Nephron progenitor cell (in vitro differentiated cells): Measurements from ENCODE around the gene NAXE.
"Not testable (repeated sequence)": the region's sequence is repeated elsewhere in the genome, so short reads cannot be mapped to it uniquely, and the experiment has no call there.

Experiments used
- DNase-seq: peaks from one replicate; pipeline ENCODE4 v3.0.0; 2021
- H3K27ac Mint-ChIP-seq: 2 replicates; pipeline ENCODE4 v1.8.0; 2021; ENCODE audit warnings: mild to moderate bottlenecking, moderate library complexity, mixed read lengths
- H3K27me3 Mint-ChIP-seq: 2 replicates; pipeline ENCODE4 v1.8.0; 2021; ENCODE audit warnings: mild to moderate bottlenecking, low read depth, mixed read lengths; ENCODE audit not compliant: poor library complexity
- H3K36me3 Mint-ChIP-seq: 2 replicates; pipeline ENCODE4 v1.8.0; 2021; ENCODE audit warnings: low read depth, mixed read lengths
- H3K4me1 Mint-ChIP-seq: 2 replicates; pipeline ENCODE4 v1.8.0; 2021; ENCODE audit warnings: mixed read lengths
- H3K4me3 Mint-ChIP-seq: 2 replicates; pipeline ENCODE4 v1.8.0; 2021; ENCODE audit warnings: mild to moderate bottlenecking, moderate library complexity, mixed read lengths
- H3K9me3 Mint-ChIP-seq: 2 replicates; pipeline ENCODE4 v1.8.0; 2021; ENCODE audit warnings: mild to moderate bottlenecking, moderate library complexity, mixed read lengths
- TF ChIP-seq, protein P1 (sequence below): fragments of 200-600 bp; sonication (generic); IDR thresholded peaks from 2 replicates; pipeline ENCODE4 v1.5.0; 2021; ENCODE audit warnings: antibody characterized with exemption

NAXE gene

DNA sequence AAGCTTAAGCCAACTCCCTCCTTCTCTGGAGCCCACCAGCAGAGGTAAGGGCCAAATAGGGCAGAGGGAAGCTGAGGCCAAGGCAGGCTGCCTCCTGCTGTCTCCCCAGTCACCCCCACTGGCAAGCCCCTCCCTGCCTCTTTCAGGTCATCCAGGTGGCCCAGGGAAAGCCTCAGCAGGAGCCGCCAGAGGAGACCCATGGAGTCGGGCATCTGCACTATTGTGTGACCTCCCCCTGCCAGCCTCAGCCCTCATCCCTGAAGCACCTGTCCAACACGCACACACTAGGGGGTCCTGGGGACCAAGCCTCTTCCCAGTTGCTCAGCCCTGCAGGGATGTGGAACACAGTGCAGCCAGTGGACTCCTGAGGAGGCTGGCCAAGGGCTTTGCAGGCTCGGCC is 5.3 kb upstream of the NAXE start:
- H3K4me3 Mint-ChIP-seq = no peak overlapping the region
- peaks cover 53% of the 10 kb centered on the region for H3K4me1 Mint-ChIP-seq
- H3K36me3 Mint-ChIP-seq = no peaks in the 10 kb centered on the region
- H3K27me3 Mint-ChIP-seq = peaks cover 20% of the 10 kb centered on the region
- H3K27ac Mint-ChIP-seq = no peak overlapping the region
- TF ChIP-seq, protein P1, sequence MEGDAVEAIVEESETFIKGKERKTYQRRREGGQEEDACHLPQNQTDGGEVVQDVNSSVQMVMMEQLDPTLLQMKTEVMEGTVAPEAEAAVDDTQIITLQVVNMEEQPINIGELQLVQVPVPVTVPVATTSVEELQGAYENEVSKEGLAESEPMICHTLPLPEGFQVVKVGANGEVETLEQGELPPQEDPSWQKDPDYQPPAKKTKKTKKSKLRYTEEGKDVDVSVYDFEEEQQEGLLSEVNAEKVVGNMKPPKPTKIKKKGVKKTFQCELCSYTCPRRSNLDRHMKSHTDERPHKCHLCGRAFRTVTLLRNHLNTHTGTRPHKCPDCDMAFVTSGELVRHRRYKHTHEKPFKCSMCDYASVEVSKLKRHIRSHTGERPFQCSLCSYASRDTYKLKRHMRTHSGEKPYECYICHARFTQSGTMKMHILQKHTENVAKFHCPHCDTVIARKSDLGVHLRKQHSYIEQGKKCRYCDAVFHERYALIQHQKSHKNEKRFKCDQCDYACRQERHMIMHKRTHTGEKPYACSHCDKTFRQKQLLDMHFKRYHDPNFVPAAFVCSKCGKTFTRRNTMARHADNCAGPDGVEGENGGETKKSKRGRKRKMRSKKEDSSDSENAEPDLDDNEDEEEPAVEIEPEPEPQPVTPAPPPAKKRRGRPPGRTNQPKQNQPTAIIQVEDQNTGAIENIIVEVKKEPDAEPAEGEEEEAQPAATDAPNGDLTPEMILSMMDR = no peak
- DNase-seq = no peak
- H3K9me3 Mint-ChIP-seq = no peaks in the 10 kb centered on the region

DNA sequence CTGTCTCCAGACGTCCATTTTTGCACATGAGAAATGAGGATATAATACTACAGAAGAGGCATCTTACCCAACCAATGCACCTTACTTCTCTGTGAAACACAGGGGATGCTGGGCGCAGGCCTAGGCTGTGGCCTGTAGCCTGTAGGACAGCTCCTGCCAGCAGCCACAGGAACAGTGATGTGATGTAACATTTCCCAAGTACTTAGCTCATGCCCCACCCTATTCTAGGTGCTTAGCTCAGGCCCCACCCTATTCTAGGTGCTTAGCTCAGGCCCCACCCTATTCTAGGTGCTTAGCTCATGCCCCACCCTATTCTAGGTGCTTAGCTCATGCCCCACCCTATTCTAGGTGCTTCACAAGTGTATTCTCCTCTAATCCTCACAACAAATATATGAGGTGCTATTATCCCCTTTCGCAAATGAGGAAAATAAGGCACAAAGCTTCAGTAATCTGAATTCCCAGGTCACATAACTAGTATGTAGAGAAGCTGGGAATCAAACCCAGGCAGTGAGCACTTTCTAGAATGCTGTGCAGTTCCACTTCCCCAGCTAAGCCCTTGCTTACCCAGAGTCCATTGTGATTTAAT is 4.6 kb upstream of the NAXE start:
- no peak for DNase-seq
- H3K9me3 Mint-ChIP-seq = no peaks in the 10 kb centered on the region
- H3K4me3 Mint-ChIP-seq = no peak overlapping the region
- H3K4me1 Mint-ChIP-seq = peaks cover 51% of the 10 kb centered on the region
- H3K36me3 Mint-ChIP-seq = no peaks in the 10 kb centered on the region
- TF ChIP-seq, protein P1 = no peak
- H3K27ac Mint-ChIP-seq = no peak overlapping the region
- peaks cover 20% of the 10 kb centered on the region for H3K27me3 Mint-ChIP-seq

DNA sequence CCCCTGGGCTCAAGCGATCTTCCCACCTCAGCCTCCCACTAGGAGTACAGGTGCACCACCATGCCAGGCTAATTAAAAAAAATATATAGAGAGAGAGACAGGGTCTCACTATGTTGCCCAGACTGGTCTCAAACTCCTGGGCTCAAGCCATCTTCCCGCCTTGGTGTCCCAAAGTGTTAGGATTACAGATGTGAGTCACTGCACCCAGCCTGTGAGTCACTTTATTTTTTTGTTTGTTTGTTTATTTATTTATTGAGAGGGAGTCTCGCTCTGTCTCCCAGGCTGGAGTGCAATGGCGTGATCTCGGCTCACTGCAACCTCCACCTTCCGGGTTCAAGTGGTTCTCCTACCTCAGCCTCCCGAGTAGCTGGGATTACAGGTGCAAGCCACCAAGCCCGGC is 3.6 kb upstream of the NAXE start:
- H3K9me3 Mint-ChIP-seq, DNase-seq, H3K27ac Mint-ChIP-seq, H3K4me3 Mint-ChIP-seq, H3K36me3 Mint-ChIP-seq: not testable (repeated sequence)
- Mint-ChIP-seq H3K27me3 (peaks cover 20% of the 10 kb centered on the region), H3K4me1 (peaks cover 48% of the 10 kb centered on the region)

DNA sequence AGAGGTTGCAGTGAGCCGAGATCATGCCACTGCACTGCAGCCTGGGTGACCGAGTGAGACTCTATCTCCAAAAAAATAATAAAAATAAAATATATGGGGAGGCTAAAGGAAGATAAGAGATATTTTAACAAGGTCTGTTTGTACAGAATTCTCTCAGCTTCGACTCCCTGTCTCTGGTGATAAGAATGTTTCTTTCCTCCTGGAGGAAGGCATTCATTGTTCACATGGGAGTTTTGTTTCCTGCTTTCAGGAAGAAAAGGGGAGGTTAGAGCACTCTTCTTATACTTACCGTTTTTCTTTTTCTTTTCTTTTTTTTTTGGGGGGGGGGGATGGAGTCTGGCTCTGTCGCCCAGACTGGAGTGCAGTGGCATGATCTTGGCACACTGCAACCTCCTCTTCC is 2.0 kb upstream of the NAXE start:
- H3K27me3 Mint-ChIP-seq = peaks cover 20% of the 10 kb centered on the region
- peaks cover 5% of the 10 kb centered on the region for H3K36me3 Mint-ChIP-seq
- TF ChIP-seq, protein P1 = no peak
- no peak overlapping the region for H3K4me3 Mint-ChIP-seq
- no peak for DNase-seq
- H3K4me1 Mint-ChIP-seq = peaks cover 33% of the 10 kb centered on the region
- no peaks in the 10 kb centered on the region for H3K9me3 Mint-ChIP-seq
- H3K27ac Mint-ChIP-seq = no peak overlapping the region

DNA sequence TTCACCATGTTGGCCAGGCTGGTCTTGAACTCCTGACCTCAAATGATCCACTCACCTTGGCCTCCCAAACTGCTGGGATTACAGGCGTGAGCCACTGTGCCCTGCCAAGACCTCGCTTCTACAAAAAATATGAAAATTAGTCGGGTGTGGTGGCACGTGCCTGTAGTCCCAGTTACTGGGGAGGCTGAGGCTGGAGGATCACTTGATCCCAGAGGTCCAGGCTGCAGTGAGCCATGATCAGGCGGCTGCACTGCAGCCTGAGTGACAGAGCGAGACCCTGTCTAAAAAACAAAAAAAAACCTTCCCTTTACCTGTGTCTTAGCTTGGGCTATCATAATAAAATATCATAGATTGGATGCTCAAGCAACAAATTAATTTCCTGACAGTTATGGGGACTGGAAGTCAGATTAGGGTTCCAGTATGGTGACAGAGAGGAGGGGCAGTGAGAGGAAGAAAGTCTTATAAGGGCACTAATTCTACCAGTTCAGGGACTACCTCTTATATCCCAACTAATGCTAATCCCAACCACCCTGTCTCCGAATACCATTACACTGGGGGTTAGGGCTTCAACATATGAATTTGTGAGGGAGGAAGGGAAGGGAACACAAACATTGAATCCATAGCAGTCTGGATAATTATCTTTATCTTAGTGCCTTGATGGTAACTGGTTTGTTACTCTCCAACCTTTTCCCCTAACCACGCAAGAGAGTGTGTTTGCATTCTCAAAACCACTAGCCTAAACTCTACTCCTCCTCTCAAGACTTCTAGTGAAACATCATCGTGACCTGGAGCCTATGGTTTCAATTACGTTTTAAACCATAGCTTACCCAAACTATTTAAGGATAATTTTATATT is 1.0 kb upstream of the NAXE start:
- no peak for DNase-seq
- Mint-ChIP-seq H3K27ac (no peak overlapping the region), H3K4me1 (peaks cover 23% of the 10 kb centered on the region), H3K27me3 (peaks cover 18% of the 10 kb centered on the region), H3K4me3 (peak overlapping the region; percentile 88), H3K36me3 (peaks cover 14% of the 10 kb centered on the region), H3K9me3 (no peaks in the 10 kb centered on the region)
- TF ChIP-seq, protein P1 = no peak

DNA sequence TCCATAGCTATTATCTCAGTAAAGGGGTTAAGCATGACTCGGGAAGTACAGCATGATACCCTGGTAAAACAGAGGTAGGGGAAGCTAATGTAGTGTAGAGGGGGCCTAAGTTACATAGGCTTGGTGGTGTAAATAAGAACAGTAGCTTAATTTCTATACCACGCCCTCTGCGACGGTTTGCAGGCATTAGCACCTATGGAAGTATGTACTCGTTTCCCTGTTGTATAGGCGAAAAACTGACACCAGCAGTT is 470 bp upstream of the NAXE start:
- peaks cover 19% of the 10 kb centered on the region for H3K36me3 Mint-ChIP-seq
- peaks cover 15% of the 10 kb centered on the region for H3K27me3 Mint-ChIP-seq
- H3K4me1 Mint-ChIP-seq = peaks cover 18% of the 10 kb centered on the region
- H3K9me3 Mint-ChIP-seq = no peaks in the 10 kb centered on the region
- no peak for DNase-seq
- peak overlapping the region; percentile 83 for H3K27ac Mint-ChIP-seq
- H3K4me3 Mint-ChIP-seq = peak overlapping the region; percentile 88
- TF ChIP-seq, protein P1 = no peak
